ENCODE data around the gene IGFL4.

The IGFL4 gene

DNA sequence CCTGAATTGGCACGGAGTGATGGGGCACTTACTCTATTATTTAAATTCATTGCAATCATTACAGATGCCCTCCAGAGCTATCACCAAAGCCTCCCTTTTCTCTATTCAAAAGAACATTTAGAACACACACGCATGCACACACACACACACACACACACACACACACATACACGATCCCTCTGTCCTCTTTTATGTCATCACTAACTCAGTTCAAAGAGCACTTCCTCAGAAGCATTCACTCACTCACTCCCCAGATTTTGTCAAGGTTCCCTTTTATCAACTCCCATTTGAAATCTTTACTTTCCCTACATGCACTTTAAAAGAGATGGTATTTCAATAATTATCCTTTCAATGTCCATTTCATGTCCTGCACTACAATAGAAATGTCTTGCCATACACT, 22.4 kb upstream of the IGFL4 start:
- ATAC-seq (no peak), DNase-seq (no peak)

DNA sequence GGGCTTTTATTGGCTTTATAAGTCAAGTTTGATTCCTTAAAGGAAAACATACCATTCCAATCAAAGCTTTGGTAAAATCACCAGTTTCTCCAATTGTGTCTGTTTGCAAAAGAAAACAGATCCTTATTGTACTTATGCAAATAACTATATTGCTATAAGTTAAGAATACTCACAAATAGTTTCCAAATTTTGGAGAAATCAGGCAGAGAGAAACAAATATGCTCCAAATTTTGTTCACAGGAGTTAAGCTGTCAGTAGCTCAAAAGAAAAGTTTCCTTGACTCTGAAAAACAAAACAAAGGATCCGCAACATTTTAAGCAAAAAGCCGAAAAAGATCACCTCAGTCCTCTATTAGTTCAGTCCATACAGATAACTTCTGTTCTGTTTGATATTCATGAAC, 19.2 kb upstream of the IGFL4 start:
- ATAC-seq (no peak), DNase-seq (no peak)

DNA sequence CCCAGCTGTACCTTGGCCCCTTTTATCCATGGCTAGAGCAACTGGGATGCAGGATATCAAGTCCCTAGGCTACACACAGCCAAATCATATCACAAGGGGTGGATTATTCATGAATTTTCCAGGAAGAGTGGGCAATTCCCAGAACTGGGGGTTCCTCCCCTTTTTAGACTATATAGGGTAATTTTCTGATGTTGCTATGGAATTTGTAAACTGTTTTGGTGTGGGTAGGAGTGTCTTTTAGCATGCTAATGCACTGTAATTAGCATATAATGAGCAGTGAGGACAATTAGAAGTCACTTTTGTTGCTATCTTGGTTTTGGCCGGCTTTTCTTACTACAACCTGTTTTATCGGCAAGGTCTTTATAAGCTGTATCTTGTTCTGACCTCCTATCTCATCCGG, 18.0 kb upstream of the IGFL4 start:
- DNase-seq = no peak
- ATAC-seq = no peak

DNA sequence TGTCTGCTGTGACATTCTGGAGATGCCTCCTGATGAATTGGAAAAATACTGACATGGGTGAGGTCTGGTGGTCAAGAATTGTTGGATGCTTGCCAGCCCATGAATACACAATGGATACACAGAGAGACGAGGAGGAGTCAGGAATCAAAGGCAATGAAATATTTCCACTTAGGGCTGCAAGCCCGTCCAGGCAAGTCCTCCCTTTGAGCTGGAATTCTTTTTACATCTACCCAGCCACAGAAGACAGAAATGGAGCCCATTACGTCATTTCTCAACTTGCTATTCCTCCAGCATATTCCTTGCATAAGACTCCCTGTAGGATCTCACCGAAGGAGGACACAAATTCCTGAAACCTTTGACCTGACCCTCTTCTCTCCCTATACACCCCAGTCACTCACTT, 15.7 kb upstream of the IGFL4 start:
- ATAC-seq = no peak

DNA sequence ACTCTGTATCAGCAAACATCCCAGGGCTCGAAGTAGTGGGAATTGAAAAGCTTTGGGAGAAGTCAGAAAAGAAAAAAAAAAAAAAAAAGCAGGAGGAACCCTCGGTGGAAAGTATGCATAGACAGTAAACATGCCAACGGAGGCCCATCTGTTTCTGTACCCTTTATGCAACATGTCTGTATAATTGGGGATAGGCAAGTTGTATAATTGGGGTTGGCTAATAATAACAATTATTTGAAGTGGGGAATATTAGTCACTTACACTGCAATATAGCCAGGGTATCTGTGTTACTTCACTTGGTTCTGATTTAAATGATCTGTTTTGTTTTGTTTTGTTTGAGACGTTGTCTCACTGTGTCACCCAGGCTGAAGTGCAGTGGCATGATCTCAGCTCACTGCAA, 12.1 kb upstream of the IGFL4 start:
- ATAC-seq = no peak

More for the DNA sequence above, 15.7 kb upstream of the IGFL4 start:
- no peak for DNase-seq

DNA sequence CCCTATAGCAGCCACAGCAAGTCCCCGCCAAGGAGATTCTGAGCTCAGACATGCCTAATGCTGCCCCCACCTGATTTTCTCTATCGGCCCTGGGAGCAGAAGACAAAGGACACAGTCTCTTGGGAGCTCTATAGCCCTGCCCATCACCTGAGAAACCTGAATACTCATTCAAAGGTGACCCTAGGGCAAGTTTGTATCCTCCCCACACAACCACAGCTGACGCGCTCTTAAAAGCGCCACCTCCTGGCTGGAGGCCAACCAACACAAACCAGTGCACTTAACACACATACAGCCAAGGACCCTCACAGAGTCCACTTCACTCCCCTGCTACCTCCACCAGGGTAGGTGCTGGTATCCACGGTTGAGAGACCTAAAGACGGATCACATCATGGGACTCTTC, 8.8 kb upstream of the IGFL4 start:
- ATAC-seq (no peak), DNase-seq (no peak)

More for the DNA sequence above, 12.1 kb upstream of the IGFL4 start:
- no peak for DNase-seq

DNA sequence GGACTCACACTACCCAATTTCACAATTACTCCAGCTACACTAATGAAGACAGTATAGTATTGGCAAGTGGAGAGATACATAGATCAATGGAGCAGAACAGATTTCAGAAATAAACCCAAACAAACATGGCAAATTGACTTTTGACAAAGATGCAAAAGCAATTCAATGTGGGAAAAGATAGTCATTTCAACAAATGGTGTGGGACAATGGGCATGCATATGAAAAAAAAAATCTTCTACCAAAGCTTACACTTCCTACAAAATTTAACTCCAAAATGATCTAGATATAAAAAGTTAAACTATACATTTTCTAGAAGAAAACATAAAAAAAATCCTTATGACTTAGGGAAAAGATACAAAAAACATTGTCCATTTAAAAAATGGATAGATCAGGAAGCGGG, 2.7 kb upstream of the IGFL4 start:
- no peak for DNase-seq
- no peak for ATAC-seq

DNA sequence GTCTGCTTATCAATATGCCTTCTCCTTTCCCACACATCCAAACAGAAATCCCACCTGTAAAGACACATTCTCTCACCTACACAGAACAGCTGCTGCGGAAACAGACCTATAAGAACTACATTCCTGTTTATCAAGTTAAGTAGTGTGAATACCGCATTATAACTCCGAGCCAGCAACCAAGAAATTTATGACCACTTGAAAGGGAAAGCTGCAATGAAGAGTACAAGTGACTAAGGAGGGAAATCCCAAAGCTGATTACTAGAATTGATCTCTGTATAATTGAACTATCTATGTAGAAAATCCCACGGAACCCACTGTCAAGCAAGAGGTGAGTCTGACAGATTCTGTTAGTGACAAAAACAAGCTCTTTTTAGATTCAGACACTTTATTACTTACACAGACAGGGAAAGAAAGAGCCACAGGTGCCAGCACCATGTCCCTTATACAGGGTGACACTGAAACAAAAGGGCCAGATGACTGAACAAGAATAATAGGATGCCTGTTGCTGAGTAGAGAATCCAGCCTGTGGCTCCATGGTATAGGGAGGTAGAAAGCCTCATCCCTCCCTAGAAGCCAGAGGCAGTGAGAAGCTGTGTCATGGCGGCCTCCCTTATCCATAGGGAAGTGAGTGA, 1.6 kb upstream of the IGFL4 start:
- no peak for ATAC-seq

DNA sequence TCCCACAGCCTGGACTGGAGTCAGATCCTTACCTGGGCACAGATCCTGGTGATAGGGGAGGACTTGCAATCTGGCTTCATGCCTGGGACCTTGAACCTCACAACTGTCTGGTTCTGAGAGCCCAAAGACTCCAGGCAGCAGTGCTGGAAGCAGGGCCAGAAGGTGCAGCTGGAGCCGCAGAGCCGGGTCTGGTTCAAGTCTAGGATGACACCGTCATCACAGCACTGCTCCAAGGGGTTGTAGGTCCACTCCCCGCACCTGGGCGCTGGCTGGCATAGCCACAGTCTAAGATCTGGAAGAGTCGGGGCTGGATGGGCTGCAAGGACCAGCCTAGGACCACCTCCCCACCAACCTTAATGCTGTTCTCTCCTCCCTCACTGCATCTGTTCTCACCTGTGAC, 677 bp downstream of the IGFL4 start:
- DNase-seq (no peak), ATAC-seq (no peak)

More for the DNA sequence above, 1.6 kb upstream of the IGFL4 start:
- no peak for DNase-seq

DNA sequence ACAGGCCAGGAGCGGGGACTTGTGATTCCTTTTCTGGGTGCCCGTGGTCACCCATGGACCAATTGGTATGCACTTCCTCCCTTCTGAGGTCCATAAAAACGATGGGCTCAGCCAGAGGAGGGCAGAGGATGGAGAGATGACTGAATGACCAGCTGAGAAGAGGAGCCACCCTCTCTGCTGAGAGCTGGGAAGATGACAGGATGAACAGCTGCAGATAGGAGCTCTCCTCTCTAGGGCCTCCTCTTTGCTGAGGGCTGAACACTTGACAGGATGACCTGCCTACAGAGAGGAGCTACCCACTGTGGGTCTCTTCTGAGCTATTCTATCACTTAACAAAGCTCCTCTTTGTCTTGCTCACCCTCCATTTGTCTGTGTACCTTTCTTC, 4.1 kb downstream of the IGFL4 start:
- DNase-seq (no peak), ATAC-seq (no peak)

DNA sequence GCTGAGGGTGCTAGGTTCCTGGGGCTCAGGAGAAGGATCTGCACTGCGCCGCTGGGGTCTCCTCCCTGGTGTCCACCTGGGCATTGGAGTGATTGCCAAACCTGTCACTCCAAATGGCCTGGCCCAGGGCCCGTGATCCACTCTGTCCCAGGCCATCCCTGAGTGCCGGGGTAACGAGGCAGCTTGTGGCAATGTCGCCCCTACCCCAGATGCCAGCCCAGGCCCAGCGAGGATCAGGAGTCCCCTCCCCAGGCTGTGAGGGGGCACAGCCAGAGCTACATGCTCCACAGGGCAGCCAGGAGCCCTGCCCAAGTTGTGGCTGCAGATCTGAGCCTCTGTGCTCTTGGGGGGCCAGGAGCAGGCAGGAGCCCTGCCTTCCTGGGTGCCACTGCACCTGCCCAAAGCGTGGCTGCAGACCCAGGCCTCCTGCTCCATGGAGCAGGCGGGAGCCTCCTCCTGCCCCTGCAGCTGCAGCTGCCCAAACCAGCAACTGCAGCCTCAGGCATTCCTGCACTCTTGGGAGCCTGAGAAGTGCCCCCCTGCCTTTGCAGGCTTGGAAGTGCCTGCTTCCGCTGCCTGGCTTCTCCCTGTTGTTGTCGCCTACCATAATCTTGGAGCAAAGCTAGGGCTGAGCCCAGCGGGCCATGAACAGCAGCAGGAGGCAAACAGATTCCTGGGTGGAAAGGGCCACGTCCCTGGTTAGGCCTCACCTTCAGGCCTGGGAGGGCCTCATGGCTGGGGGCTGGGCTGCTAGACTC, 4.6 kb downstream of the IGFL4 start:
- ATAC-seq (no peak), DNase-seq (no peak)

DNA sequence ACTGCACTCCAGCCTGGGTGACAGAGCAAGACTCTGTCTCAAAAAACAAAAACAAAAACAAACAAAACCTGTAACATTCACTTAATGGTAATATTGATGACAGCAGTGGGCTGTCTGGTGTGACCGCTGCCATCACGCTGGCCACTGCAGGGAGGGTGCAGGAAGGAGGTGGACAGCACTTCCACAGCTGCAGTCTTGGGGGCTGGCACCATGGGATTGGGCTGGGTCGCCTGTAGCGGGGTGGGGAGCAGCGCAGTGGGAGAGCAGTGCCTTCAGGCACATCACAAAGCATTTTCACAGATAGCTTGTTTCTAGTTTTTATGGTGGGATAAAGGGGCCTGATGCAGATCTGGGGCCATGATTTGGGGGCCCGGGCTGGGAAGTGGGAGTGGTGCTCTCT, 5.3 kb downstream of the IGFL4 start:
- no peak for ATAC-seq

DNA sequence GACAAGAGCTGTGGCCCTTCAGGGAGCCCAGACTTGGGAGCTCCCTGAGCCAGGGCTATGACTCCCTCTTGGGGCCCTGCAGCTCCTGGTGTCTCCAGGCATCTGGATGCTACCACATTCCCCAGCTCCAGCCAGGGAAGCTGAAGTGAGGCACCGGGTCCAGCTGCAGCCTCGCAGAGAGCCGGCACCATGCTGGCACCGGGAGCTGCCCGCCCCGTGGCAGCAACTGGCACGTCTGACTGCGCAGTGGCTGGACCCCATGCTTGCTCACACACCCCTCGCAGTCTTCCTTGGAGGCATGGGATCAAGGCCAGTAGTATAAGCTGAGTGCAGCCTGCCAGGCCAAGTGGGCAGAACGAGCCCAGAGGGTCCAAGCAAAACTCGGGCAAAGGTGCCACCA, 7.4 kb downstream of the IGFL4 start:
- ATAC-seq (no peak), DNase-seq (no peak)

More for the DNA sequence above, 5.3 kb downstream of the IGFL4 start:
- no peak for DNase-seq

DNA sequence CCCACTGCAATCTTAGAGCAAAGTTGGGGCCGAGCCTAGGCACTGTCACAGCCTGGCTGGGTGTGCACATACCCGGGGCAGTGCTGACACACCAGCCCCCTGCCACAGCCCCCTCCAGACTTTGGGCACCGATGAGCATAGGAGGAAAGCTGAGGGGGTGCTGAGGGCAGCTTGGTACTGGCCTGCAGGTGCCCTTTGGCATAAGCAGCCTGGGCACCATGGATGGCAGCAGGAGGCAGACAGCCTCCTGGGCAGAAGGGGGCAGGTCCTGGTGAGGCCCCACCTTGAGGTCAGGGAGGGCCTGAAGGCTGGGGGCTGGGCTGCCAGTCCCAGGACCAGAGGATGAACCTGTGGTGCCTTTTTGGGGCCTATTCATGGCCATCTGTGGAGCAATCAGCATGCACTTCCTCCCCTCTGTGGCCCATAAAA, 8.2 kb downstream of the IGFL4 start:
- no peak for ATAC-seq
- DNase-seq = no peak

DNA sequence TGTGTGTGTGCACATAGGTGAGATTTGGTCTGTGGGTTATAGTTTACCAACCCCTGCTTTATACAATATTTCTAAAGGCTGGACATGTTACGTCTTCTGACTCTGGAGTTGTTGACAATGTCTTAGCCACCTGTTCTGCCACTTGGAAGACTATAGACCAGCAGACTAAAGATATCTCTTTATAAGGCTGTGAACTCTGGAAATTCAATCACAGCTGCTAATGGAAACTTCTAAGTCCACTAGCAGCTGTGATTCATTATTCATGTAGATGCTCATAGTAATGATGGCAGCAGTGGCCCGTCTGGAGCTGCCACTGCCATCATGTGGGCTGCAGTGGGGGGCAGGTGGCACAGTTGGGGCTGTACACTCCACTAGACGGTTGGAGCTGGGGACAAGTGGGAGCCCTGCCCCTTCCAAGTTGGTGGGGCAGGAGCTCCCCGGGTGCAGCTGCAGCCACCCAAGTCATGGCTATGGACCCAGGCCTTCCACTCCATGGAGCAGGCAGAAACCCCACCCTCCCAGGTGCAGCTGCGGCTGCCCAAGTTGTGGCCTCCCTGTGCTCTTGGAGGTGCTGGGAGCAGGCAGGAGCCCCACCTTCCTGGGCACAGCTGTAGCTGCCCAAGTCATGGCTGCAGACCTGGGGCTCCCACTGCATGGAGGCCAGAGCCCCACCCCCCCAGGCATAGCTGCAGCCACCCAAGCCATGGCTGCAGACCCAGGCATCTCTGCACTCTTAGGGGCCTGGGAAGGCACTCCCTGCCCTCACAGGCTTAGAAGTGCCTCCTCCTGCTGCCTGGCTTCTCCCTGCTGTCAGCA, 8.8 kb downstream of the IGFL4 start:
- ATAC-seq = no peak
- DNase-seq = no peak

DNA sequence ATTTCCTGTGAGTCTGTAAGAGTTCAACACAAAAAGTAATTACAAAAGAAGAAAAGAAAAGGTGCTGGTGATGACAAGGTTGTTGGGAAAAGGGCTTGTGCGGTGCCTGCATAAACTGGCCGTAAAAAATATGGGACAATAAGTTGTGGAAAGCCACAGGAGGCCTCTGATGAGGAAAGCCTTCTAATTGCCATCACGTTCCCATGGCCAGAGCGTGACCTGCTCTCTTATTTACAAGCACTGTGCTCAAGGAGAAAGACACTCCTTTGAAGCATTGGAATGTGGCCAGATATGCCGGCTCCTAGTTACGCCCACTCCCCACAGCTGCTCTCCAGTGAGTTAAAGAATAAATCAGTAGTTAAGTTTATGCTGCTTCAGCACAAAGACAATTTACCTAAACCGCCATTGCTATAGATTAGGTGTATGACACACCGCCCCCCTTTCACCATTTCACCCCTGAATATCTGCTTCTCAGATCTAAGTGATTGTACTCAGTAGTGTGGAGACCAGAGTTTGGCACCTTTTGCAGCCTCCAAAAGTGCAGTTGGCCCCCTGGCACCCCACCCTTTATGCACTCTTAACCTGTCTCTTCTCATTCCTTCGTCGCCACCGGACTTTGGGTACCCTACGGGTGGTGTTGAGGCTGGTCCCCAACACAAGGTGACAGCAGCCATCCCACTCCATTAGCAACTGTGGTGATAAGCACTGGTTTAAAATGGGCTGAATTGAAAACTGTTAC, 9.8 kb downstream of the IGFL4 start:
- DNase-seq (no peak), ATAC-seq (no peak)

DNA sequence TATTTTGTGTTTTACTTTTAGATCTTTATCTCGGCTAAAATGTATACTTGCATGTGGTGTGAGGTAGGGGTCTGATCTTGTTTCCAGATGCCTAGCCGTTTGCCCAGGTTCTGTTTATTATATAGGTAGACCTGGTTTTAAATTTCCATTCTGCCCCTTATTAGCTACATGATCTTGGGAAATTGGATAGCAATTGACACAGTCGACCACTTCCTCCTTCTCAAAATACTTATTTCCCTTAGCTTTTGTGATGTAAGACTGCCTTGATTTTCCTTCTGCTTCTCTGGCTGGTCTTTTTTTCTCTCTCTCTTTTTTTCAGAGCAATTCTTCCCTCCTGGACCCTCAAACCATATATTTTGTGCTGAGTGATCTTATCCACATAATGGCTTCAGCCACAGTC, 15.0 kb downstream of the IGFL4 start:
- ATAC-seq (no peak), DNase-seq (no peak)

DNA sequence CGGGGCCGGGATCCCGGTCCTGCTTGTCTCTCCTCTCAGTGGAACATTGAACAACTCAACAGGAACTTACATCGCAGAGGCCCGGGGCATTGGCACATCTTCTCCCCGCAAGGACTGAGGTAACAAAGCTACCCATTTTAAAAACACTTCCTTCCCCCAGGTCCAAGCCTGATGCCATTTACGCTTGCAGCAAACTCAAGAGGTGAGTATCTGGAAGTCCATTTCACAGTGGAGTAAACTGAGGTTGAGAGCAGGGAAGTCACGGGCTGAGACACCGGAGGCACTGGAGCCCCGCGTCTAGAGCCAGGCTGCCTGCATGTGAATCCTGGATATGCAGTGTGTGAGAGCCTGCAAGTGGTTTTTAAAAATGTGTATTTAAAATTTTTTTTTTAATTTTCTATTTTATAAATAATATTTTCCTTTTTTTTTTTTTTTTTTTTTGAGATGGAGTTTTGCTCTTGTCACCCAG, 17.5 kb downstream of the IGFL4 start:
- ATAC-seq = no peak

DNA sequence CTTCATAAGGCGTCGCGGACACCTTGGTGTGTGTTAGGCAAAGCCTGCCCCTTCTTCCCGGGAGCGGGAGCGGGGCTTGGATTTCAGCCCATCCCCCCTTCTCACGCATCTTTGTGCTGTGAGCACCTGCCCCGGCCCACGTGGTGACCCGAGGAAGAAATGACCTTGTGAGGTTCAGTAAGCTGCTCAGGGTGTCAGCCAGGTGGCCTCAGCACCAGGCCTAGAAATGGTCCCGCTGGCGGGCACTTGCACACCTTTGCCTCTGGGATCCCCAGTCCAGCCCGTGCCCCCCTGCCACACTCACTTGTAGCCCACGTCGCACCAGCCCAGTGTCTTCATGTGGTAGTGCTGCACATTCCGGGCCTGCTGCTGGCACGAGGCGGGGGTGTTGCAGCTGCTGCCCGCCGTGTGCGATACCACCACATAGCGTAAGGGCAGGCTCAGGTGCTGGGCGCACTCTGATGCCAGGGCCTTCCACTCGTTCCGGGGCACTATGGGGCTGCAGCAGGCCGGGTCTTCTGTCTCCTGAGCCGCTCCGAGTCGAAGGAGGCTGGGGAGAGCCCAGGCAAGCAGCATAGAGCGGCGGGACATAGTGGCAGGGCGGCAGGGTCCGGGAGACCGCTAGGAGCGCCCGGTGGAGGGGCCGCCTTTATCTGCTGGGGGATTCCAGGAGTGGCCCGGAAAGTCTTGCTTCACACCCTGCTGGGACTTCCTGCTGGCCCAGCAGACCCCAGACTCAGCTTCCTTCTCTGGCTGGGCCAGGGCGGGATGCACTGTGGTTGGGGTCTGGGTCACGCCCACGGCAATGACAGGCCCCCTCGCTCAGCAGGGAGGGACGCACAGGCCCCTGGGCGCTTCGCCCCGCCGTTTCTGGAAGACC, 18.1 kb downstream of the IGFL4 start, which contains the start of gene PGLYRP1:
PGLYRP1 (minus strand) TSS at position 623 of the 880 bp plus-strand sequence; CDS start at position 591, 32 bp downstream.
- ATAC-seq = peak; percentile 19
- no peak for DNase-seq

More for the DNA sequence above, 17.5 kb downstream of the IGFL4 start:
- DNase-seq = no peak

DNA sequence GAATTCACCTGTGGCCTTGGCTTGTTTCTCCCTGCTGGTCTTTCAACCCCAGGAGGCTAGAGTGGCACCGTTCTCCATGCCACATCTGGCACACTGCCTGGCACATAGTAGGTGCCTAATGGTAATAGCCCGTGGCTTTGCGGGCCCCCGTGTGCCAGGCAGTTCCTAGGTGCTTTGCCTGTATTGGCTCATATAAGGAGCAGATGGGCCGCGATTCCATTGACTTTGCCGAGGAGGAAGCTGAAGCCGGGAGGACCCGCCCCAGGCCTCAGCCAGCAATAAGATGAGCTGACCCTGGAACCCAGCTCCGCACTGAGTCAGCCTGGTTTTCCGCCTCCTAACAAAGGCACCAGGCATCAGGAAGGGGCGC, 18.8 kb downstream of the IGFL4 start:
- ATAC-seq = no peak
- DNase-seq = no peak

DNA sequence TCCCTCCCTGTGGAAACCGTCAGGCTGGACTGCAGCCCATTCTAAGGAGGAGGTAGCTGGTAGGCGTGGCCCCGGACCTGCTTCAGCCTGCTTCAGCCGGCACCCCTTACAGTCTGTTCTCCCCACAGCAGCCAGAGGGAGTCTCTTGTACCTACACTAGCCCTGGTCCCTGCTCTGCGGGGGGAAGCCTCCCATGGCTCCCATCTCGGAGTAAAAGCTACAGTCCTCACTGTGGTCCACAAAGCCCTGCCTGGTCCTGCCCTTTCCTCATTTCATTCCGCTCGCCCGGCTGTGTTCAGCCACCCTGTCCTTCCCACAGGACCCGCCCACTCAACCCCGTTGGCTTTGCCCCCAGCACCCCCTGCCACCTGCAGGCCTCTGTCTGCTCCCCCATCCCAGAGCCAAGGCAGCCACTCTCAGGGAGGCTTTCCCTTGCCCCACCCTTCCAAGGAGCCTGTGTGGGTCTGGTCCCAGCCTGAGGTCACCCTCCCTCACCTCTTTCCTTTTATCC, 19.2 kb downstream of the IGFL4 start:
- ATAC-seq = no peak
- DNase-seq = no peak
